Neutrophil (primary cell): ENCODE results near the gene DENND1B.

Experiments used
- H3K27ac ChIP-seq: fragments of 200-600 bp; sonication (generic); 2 replicates; pipeline ENCODE4 v1.5.1; 2016; ENCODE audit warnings: mild to moderate bottlenecking, moderate library complexity
- H3K27me3 ChIP-seq: fragments of 200-600 bp; sonication (generic); 2 replicates; pipeline ENCODE4 v1.6.0; 2016; ENCODE audit warnings: mild to moderate bottlenecking
- H3K36me3 ChIP-seq: fragments of 200-600 bp; sonication (generic); 2 replicates; pipeline ENCODE4 v1.5.1; 2017
- H3K4me1 ChIP-seq, 2 experiments: fragments of 200-600 bp in 1 of 2; sonication (generic) in 1 of 2; 1 replicate in 1 of 2; 2 replicates in 1 of 2; pipeline versions ENCODE4 v1.5.1 to v1.6.1; 2013 to 2016; ENCODE audit warnings: low read depth in 1 of 2, low read length in 1 of 2, mild to moderate bottlenecking in 1 of 2, moderate library complexity in 1 of 2; ENCODE audit not compliant: control insufficient read depth in 1 of 2, insufficient read depth in 1 of 2
- H3K4me3 ChIP-seq, 2 experiments: fragments of 200-600 bp in 1 of 2; sonication (generic) in 1 of 2; 1 replicate in 1 of 2; 2 replicates in 1 of 2; pipeline ENCODE4 v1.5.1; 2013 to 2016; ENCODE audit warnings: low read depth in 1 of 2, low read length in 1 of 2, mild to moderate bottlenecking in 1 of 2, moderate library complexity in 1 of 2
- H3K9me3 ChIP-seq: fragments of 200-600 bp; sonication (generic); 2 replicates; pipeline ENCODE4 v1.5.1; 2016
- CTCF ChIP-seq: fragments of 200-600 bp; sonication (generic); IDR thresholded peaks from 2 replicates; pipeline ENCODE4 v1.5.1; 2016; ENCODE audit warnings: antibody characterized with exemption

The DENND1B gene

GRCh38 chr1:197572169-197572568 is 203.1 kb downstream of the DENND1B start:
- peaks cover 9% of the 10 kb centered on the region for H3K36me3 ChIP-seq
- H3K27me3 ChIP-seq: no peaks in the 10 kb centered on the region
- H3K9me3 ChIP-seq: no peaks in the 10 kb centered on the region
- H3K27ac ChIP-seq: no peak overlapping the region
- no peaks in the 10 kb centered on the region for H3K4me1 ChIP-seq
- H3K4me3 ChIP-seq: no peak overlapping the region
- no peak for TF ChIP-seq CTCF

GRCh38 chr1:197567442-197567841 is 207.8 kb downstream of the DENND1B start:
- no peak for TF ChIP-seq CTCF
- Histone ChIP-seq H3K9me3 (no peaks in the 10 kb centered on the region), H3K4me1 (no peaks in the 10 kb centered on the region), H3K4me3 (no peak overlapping the region), H3K27ac (no peak overlapping the region), H3K27me3 (no peaks in the 10 kb centered on the region), H3K36me3 (peaks cover 7% of the 10 kb centered on the region)

- Histone ChIP-seq H3K4me1 (no peaks in the 10 kb centered on the region), H3K9me3 (no peaks in the 10 kb centered on the region), H3K4me3 (no peak overlapping the region), H3K27me3 (no peaks in the 10 kb centered on the region), H3K36me3 (peaks cover 10% of the 10 kb centered on the region), H3K27ac (no peak overlapping the region)
- TF ChIP-seq CTCF: no peak
These were observed 214.2 kb downstream of the DENND1B start for GRCh38 chr1:197561041-197561440.

GRCh38 chr1:197559655-197560054 is 215.6 kb downstream of the DENND1B start:
- Histone ChIP-seq H3K4me3 (no peak overlapping the region), H3K4me1 (no peaks in the 10 kb centered on the region), H3K36me3 (peaks cover 10% of the 10 kb centered on the region), H3K27me3 (no peaks in the 10 kb centered on the region), H3K9me3 (no peaks in the 10 kb centered on the region), H3K27ac (no peak overlapping the region)
- no peak for TF ChIP-seq CTCF

- H3K36me3 ChIP-seq: peaks cover 10% of the 10 kb centered on the region
These were observed 216.0 kb downstream of the DENND1B start for GRCh38 chr1:197559244-197559643.

More at GRCh38 chr1:197559244-197559643, 216.0 kb downstream of the DENND1B start:
- Histone ChIP-seq H3K4me3 (no peak overlapping the region), H3K4me1 (no peaks in the 10 kb centered on the region), H3K27me3 (no peaks in the 10 kb centered on the region), H3K9me3 (no peaks in the 10 kb centered on the region), H3K27ac (no peak overlapping the region)
- no peak for TF ChIP-seq CTCF
